SJSA1 (cell line): Measurements from ENCODE around the gene SUPT20HL2. TPM values are rescaled to one million over a fixed set of nuclear protein-coding genes. Genes with fewer than 3 reads are reported as not detected.

Source experiments
- total RNA-seq: library from RNA; depleted of rRNA; stranded (reverse); fragments of >200 nt; shearing (Covaris generic); gene quantifications from 2 replicates; pipeline ENCODE4 v1.2.3, GENCODE V29; 2014; rRNA removed

Gene SUPT20HL2
- total RNA-seq, 1 experiment from 2014 or later, result not detected

Other genes starting within 250 kb of the SUPT20HL2 start
- gene ZFX, start 164.3 kb downstream of the SUPT20HL2 start, total RNA-seq, result 15.6 and 29.9 TPM in 2 replicates
- not detected in 2 replicates for gene SUPT20HL1, start 46.6 kb upstream of the SUPT20HL2 start, total RNA-seq
- gene PDK3, start 151.2 kb upstream of the SUPT20HL2 start, total RNA-seq, result 1.6 and 1.9 TPM in 2 replicates